ENCODE data around the gene AKNA. TPM values are rescaled to one million over a fixed set of nuclear protein-coding genes. Genes with fewer than 3 reads are reported as not detected.
A peak's percentile ranks its signal among the peaks of the same experiment; 100 is the strongest.

The AKNA gene
- total and polyA plus RNA-seq, 4 donors, result 29.5 to 79.5 (median 48.6) TPM

GRCh38 chr9:114291064-114291474, 96.7 kb downstream of the AKNA start:
- no peak overlapping the region for H3K9ac ChIP-seq (ENCODE audit: insufficient read depth in 1 of 2, low read length in 2 of 2)
- H3K4me3 ChIP-seq, result no peak overlapping the region
- no peaks in the 10 kb centered on the region for H3K27me3 ChIP-seq (ENCODE audit: control insufficient read depth in 3 of 3, insufficient read depth in 3 of 3, low read length in 2 of 3)
- H3K9me3 ChIP-seq (ENCODE audit: control insufficient read depth in 4 of 4, insufficient read depth in 3 of 4, low read length in 3 of 4), result peaks cover 0 to 8% (median 2%) of the 10 kb centered on the region in 4 donors
- no peak overlapping the region for H3K27ac ChIP-seq (ENCODE audit: low read depth in 1 of 2, low read length in 1 of 2)
- DNase-seq, result peak; percentile 76 to 78 (median 78)
- H3K4me1 ChIP-seq (ENCODE audit: control insufficient read depth in 5 of 5, insufficient read depth in 5 of 5, low read length in 5 of 5), result no peaks in the 10 kb centered on the region
- no peak for ATAC-seq (ENCODE audit: insufficient read depth, low FRiP score)
- H3K36me3 ChIP-seq (ENCODE audit: control insufficient read depth in 4 of 4, insufficient read depth in 4 of 4, low read length in 4 of 4), result peaks cover 0 to 52% (median 21%) of the 10 kb centered on the region in 4 donors
- TF ChIP-seq CTCF (IDR thresholded peaks at IDR 0.05; ENCODE audit: control extremely low read depth, extremely low read depth), result peak; percentile 72
- 18% methylated on average over 12 of the region's 12 CpGs for WGBS, 2 donors

GRCh38 chr9:114290561-114290986, 97.2 kb downstream of the AKNA start:
- no peak overlapping the region for H3K9ac ChIP-seq (ENCODE audit: insufficient read depth in 1 of 2, low read length in 2 of 2)
- H3K4me3 ChIP-seq, result no peak overlapping the region
- H3K27ac ChIP-seq (ENCODE audit: low read depth in 1 of 2, low read length in 1 of 2), result no peak overlapping the region
- DNase-seq, result no peak
- peaks cover 0 to 5% (median 0%) of the 10 kb centered on the region in 5 donors for H3K4me1 ChIP-seq (ENCODE audit: control insufficient read depth in 5 of 5, insufficient read depth in 5 of 5, low read length in 5 of 5)
- peaks cover 0 to 47% (median 19%) of the 10 kb centered on the region in 4 donors for H3K36me3 ChIP-seq (ENCODE audit: control insufficient read depth in 4 of 4, insufficient read depth in 4 of 4, low read length in 4 of 4)
- H3K27me3 ChIP-seq (ENCODE audit: control insufficient read depth in 3 of 3, insufficient read depth in 3 of 3, low read length in 2 of 3), result no peaks in the 10 kb centered on the region
- no peak for TF ChIP-seq CTCF (IDR thresholded peaks at IDR 0.05; ENCODE audit: control extremely low read depth, extremely low read depth)
- WGBS, 2 donors, result 71 to 75% methylated on average over 5 to 7 of the region's 7 CpGs
- peaks cover 0 to 8% (median 2%) of the 10 kb centered on the region in 4 donors for H3K9me3 ChIP-seq (ENCODE audit: control insufficient read depth in 4 of 4, insufficient read depth in 3 of 4, low read length in 3 of 4)
- ATAC-seq (ENCODE audit: insufficient read depth, low FRiP score), result no peak

GRCh38 chr9:114289571-114290481, 98.0 kb downstream of the AKNA start:
- 91 to 95% methylated on average over 13 of the region's 13 CpGs for whole genome bisulfite sequencing, 2 donors
- Histone ChIP-seq H3K36me3 (ENCODE audit: control insufficient read depth in 4 of 4, insufficient read depth in 4 of 4, low read length in 4 of 4) (peaks cover 0 to 41% (median 16%) of the 10 kb centered on the region in 4 donors), H3K4me1 (ENCODE audit: control insufficient read depth in 5 of 5, insufficient read depth in 5 of 5, low read length in 5 of 5) (peaks cover 0 to 12% (median 5%) of the 10 kb centered on the region in 5 donors), H3K27me3 (ENCODE audit: control insufficient read depth in 3 of 3, insufficient read depth in 3 of 3, low read length in 2 of 3) (no peaks in the 10 kb centered on the region), H3K9ac (ENCODE audit: insufficient read depth in 1 of 2, low read length in 2 of 2) (no peak overlapping the region), H3K27ac (ENCODE audit: low read depth in 1 of 2, low read length in 1 of 2) (no peak overlapping the region), H3K4me3 (no peak overlapping the region), H3K9me3 (ENCODE audit: control insufficient read depth in 4 of 4, insufficient read depth in 3 of 4, low read length in 3 of 4) (peaks cover 0 to 4% (median 2%) of the 10 kb centered on the region in 4 donors)
- TF ChIP-seq CTCF (IDR thresholded peaks at IDR 0.05; ENCODE audit: control extremely low read depth, extremely low read depth), result no peak
- peak in 1 of 3 donors; percentile 12 for DNase-seq
- ATAC-seq (ENCODE audit: insufficient read depth, low FRiP score), result no peak

Data from lung (tissue), 12 donors.